ENCODE measurements around the gene MGAT4B.

MGAT4B gene

GRCh38 chr5:179778591-179778990, 28.1 kb downstream of the MGAT4B start:
- in situ Hi-C loops (cut with MboI; ENCODE audit: low pct_unique_long_range_greater_than_20kb, low sequenced_read_pairs) = no loop called here
- DNase-seq = no peak

- DNase-seq = peak; percentile 63
- in situ Hi-C loops (cut with MboI; ENCODE audit: low pct_unique_long_range_greater_than_20kb, low sequenced_read_pairs) = no loop called here
Observed at GRCh38 chr5:179777909-179778308, 28.8 kb downstream of the MGAT4B start.

GRCh38 chr5:179777456-179777855, 29.2 kb downstream of the MGAT4B start:
- in situ Hi-C loops (cut with MboI; ENCODE audit: low pct_unique_long_range_greater_than_20kb, low sequenced_read_pairs) = no loop called here
- no peak for DNase-seq

GRCh38 chr5:179776411-179776938, 30.2 kb downstream of the MGAT4B start:
- DNase-seq = no peak
- in situ Hi-C loops (cut with MboI; ENCODE audit: low pct_unique_long_range_greater_than_20kb, low sequenced_read_pairs) = no loop called here

GRCh38 chr5:179774442-179774841, 32.2 kb downstream of the MGAT4B start:
- in situ Hi-C loops (cut with MboI; ENCODE audit: low pct_unique_long_range_greater_than_20kb, low sequenced_read_pairs) = no loop called here
- DNase-seq = no peak

- no peak for DNase-seq
- in situ Hi-C loops (cut with MboI; ENCODE audit: low pct_unique_long_range_greater_than_20kb, low sequenced_read_pairs) = no loop called here
Observed at GRCh38 chr5:179773686-179774040, 33.0 kb downstream of the MGAT4B start.

GRCh38 chr5:179772351-179772750, 34.3 kb downstream of the MGAT4B start:
- DNase-seq = no peak

GRCh38 chr5:179771311-179771895, 35.3 kb downstream of the MGAT4B start:
- in situ Hi-C loops (cut with MboI; ENCODE audit: low pct_unique_long_range_greater_than_20kb, low sequenced_read_pairs) = no loop called here
- DNase-seq = no peak

More at GRCh38 chr5:179772351-179772750, 34.3 kb downstream of the MGAT4B start:
- in situ Hi-C loops (cut with MboI; ENCODE audit: low pct_unique_long_range_greater_than_20kb, low sequenced_read_pairs) = no loop called here

GRCh38 chr5:179769796-179770195, 36.9 kb downstream of the MGAT4B start:
- no peak for DNase-seq
- in situ Hi-C loops (cut with MboI; ENCODE audit: low pct_unique_long_range_greater_than_20kb, low sequenced_read_pairs) = no loop called here

GRCh38 chr5:179769271-179769670, 37.4 kb downstream of the MGAT4B start:
- in situ Hi-C loops (cut with MboI; ENCODE audit: low pct_unique_long_range_greater_than_20kb, low sequenced_read_pairs) = no loop called here
- no peak for DNase-seq

- no peak for DNase-seq
- in situ Hi-C loops (cut with MboI; ENCODE audit: low pct_unique_long_range_greater_than_20kb, low sequenced_read_pairs) = no loop called here
Observed at GRCh38 chr5:179768326-179769085, 38.2 kb downstream of the MGAT4B start.

GRCh38 chr5:179767496-179768100, 39.1 kb downstream of the MGAT4B start:
- in situ Hi-C loops (cut with MboI; ENCODE audit: low pct_unique_long_range_greater_than_20kb, low sequenced_read_pairs) = no loop called here

GRCh38 chr5:179766726-179767455, 39.8 kb downstream of the MGAT4B start:
- in situ Hi-C loops (cut with MboI; ENCODE audit: low pct_unique_long_range_greater_than_20kb, low sequenced_read_pairs) = no loop called here
- DNase-seq = no peak

More at GRCh38 chr5:179767496-179768100, 39.1 kb downstream of the MGAT4B start:
- no peak for DNase-seq

- in situ Hi-C loops (cut with MboI; ENCODE audit: low pct_unique_long_range_greater_than_20kb, low sequenced_read_pairs) = no loop called here
- DNase-seq = peak; percentile 29
Observed at GRCh38 chr5:179766021-179766725, 40.5 kb downstream of the MGAT4B start.

GRCh38 chr5:179765400-179765799, 41.3 kb downstream of the MGAT4B start:
- DNase-seq = peak; percentile 37
- in situ Hi-C loops (cut with MboI; ENCODE audit: low pct_unique_long_range_greater_than_20kb, low sequenced_read_pairs) = no loop called here

GRCh38 chr5:179764056-179764455, 42.6 kb downstream of the MGAT4B start:
- in situ Hi-C loops (cut with MboI; ENCODE audit: low pct_unique_long_range_greater_than_20kb, low sequenced_read_pairs) = no loop called here
- DNase-seq = no peak

GRCh38 chr5:179763215-179763945, 43.3 kb downstream of the MGAT4B start:
- DNase-seq = peak; percentile 66
- in situ Hi-C loops (cut with MboI; ENCODE audit: low pct_unique_long_range_greater_than_20kb, low sequenced_read_pairs) = no loop called here

GRCh38 chr5:179762781-179763176, 43.9 kb downstream of the MGAT4B start:
- in situ Hi-C loops (cut with MboI; ENCODE audit: low pct_unique_long_range_greater_than_20kb, low sequenced_read_pairs) = no loop called here
- no peak for DNase-seq

Measured in KBM-7 (cell line).